Measurements from ENCODE around the gene SLC35E4.
"Not testable (repeated sequence)": the region's sequence is repeated elsewhere in the genome, so short reads cannot be mapped to it uniquely, and the experiment has no call there.

Gene SLC35E4

DNA sequence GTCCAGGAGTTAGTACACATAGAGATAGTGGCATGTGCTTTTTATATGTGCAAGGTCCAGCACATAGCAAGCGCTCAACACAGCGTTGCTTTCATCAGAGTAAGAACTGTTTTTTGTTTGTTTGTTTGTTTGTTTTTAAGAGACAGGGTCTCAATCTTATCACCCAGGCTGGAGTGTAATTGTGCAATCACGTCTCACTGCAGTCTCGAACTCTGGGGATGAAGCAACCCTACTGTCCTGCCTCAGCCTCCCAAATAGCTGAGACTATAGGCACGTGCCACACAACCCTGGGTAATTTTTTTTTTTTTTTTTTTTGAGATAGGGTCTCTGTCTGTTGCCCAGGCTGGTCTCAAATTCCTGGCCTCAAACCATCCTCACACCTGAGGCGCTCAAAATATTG lies 17.8 kb upstream of the SLC35E4 start:
- no peak for TF ChIP-seq JUND (IDR thresholded peaks at IDR 0.05; ENCODE audit: low read depth)
- in situ Hi-C loops (cut with HindIII; ENCODE audit: low pct_unique_long_range_greater_than_20kb, low sequenced_read_pairs), result no loop called here
- DNase-seq (ENCODE audit: low read depth in 1 of 2, low spot score in 1 of 2), result no peak

DNA sequence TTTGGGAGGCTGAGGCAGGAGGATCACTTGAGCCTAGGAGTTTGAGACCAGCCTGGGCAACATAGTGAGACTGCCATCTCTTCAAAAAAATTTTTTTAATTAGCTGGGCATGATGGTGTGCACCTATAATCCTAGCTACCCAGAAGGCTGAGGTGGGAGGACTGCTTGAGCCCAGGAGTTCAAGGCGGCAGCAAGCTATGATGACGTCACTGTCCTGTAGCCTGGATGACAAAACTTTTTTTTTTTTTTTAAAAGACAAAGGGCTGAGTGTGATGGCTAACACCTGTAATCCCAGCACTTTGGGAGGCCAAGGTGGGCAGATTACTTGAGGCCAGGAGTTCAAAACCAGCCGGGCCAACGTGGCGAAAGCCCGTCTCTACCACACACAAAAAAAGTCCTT lies 15.7 kb upstream of the SLC35E4 start:
- not testable (repeated sequence) for DNase-seq (ENCODE audit: low read depth in 1 of 2, low spot score in 1 of 2)

DNA sequence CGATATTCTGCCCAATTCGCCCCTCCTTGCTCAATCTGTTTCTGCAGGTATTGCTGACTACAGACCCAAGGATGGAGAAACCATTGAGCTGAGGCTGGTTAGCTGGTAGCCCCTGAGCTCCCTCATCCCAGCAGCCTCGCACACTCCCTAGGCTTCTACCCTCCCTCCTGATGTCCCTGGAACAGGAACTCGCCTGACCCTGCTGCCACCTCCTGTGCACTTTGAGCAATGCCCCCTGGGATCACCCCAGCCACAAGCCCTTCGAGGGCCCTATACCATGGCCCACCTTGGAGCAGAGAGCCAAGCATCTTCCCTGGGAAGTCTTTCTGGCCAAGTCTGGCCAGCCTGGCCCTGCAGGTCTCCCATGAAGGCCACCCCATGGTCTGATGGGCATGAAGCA lies 9.2 kb upstream of the SLC35E4 start:
- in situ Hi-C loops (cut with HindIII; ENCODE audit: low pct_unique_long_range_greater_than_20kb, low sequenced_read_pairs), result no loop called here
- no peak for DNase-seq (ENCODE audit: low read depth in 1 of 2, low spot score in 1 of 2)
- no peak for TF ChIP-seq JUND (IDR thresholded peaks at IDR 0.05; ENCODE audit: low read depth)

More for the DNA sequence above, 15.7 kb upstream of the SLC35E4 start:
- in situ Hi-C loops (cut with HindIII; ENCODE audit: low pct_unique_long_range_greater_than_20kb, low sequenced_read_pairs), result not testable (repeated sequence)

DNA sequence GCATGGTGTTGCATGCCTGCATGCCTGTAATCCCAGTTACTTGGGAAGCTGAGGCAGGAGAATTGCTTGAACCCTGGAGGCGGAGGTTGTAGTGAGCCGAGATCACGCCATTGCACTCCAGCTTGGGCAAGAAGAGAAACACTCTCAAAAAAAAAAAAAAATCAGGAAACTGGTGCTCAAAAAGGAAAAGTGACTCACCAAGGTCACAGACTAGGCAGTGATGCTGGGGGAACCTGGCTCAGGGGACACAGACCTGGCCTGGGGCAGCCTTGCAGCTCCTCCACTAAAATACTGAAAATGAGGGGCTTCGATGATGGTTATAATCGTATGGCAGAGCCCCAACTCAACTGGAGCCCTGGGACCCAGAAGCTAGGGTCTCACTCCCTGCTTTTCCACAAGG lies 8.1 kb upstream of the SLC35E4 start:
- in situ Hi-C loops (cut with HindIII; ENCODE audit: low pct_unique_long_range_greater_than_20kb, low sequenced_read_pairs), result no loop called here
- TF ChIP-seq JUND (IDR thresholded peaks at IDR 0.05; ENCODE audit: low read depth), result no peak
- no peak for DNase-seq (ENCODE audit: low read depth in 1 of 2, low spot score in 1 of 2)

DNA sequence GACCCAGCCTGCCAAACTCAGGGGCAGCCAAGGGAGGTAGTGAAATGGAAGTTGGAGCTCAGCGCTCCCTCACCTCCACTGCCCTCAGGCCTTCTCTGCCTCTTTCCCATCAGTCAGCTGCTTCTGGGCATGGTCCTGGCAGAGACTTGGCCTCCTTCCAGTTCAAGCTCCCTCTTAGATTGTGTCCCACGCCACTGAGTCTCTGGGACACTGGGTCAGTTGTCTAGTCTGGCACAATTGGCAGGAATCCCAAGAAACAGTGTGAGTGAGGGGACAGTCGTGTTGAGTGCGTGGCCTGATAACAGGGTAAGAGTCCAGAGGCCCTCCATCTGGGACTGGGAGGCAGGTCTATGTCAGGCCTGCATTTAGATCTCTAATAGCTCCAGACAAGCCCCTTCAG lies 7.1 kb upstream of the SLC35E4 start:
- DNase-seq (ENCODE audit: low read depth in 1 of 2, low spot score in 1 of 2), result no peak
- in situ Hi-C loops (cut with HindIII; ENCODE audit: low pct_unique_long_range_greater_than_20kb, low sequenced_read_pairs), result no loop called here
- TF ChIP-seq JUND (IDR thresholded peaks at IDR 0.05; ENCODE audit: low read depth), result no peak

DNA sequence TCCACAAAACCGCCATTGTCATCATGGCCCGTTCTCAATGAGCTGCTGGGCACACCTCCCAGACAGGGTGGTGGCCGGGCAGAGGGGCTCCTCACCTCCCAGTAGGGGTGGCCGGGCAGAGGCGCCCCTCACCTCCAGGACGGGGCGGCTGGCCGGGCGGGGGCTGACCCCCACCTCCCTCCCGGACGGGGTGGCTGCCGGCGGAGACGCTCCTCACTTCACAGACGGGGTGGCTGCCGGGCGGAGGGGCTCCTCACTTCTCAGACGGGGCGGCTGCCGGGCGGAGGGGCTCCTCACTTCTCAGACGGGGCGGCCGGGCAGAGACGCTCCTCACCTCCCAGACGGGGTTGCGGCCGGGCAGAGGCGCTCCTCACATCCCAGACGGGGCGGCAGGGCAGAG lies 4.1 kb upstream of the SLC35E4 start:
- in situ Hi-C loops (cut with HindIII; ENCODE audit: low pct_unique_long_range_greater_than_20kb, low sequenced_read_pairs), result not testable (repeated sequence)

DNA sequence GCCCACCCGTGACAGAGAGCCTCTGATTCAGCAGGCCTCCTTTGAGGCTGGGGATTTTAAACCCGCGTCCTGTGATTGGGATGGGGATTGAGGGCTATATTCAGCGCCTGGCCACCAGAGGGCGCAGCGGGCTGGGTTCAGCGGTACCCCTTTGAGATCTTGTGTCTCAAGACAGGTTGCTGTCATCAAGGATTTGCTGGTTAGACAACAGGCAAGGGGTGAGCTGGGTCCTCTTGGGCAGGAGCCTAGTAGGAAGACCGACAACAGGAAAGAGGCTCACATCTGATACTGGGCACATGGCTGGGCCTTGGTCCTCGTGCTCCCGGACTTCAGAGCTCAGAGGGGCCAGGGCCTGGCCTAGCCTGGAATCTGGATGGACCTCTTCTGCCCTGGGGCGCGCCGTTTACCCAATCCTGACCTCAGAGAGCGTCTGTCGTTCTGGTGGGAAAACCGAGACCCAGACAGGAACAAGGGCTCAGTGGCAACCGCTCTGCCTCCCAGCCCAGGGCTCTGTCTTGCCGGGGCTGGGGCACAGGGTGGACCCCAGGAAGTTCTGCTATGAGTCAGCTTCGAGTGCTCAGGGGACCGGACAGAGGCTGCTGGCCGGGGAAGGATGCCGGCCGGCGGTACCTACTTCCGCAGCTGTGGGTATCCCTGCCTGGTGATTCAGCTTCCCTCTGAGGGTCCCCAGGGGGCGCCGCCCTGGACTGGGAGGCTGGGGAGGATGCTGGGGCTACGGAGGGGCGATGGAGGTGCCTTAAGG lies 929 bp upstream of the SLC35E4 start:
- peak; percentile 82 to 88 for DNase-seq (ENCODE audit: low read depth in 1 of 2, low spot score in 1 of 2)
- in situ Hi-C loops (cut with HindIII; ENCODE audit: low pct_unique_long_range_greater_than_20kb, low sequenced_read_pairs), result no loop called here
- TF ChIP-seq JUND (IDR thresholded peaks at IDR 0.05; ENCODE audit: low read depth), result no peak

More for the DNA sequence above, 4.1 kb upstream of the SLC35E4 start:
- not testable (repeated sequence) for DNase-seq (ENCODE audit: low read depth in 1 of 2, low spot score in 1 of 2)

DNA sequence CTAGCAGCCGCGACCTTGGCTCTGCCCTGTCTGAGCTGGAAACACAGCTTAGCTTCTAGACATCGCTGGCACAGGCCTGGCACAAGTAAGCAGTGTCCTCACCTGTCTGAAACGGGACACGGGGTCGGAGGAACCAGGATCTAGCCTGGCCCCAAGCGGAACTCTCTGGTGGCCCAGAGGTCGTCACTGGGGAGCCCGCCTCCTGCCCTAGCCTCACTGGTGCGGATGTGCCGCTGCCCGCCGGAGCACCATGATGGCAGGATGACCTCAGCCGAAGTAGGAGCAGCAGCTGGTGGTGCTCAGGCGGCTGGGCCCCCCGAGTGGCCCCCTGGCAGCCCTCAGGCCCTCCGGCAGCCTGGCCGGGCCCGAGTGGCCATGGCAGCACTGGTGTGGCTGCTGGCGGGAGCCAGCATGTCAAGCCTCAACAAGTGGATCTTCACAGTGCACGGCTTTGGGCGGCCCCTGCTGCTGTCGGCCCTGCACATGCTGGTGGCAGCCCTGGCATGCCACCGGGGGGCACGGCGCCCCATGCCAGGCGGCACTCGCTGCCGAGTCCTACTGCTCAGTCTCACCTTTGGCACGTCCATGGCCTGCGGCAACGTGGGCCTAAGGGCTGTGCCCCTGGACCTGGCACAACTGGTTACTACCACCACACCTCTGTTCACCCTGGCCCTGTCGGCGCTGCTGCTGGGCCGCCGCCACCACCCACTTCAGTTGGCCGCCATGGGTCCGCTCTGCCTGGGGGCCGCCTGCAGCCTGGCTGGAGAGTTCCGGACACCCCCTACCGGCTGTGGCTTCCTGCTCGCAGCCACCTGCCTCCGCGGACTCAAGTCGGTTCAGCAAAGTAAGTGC lies 871 bp downstream of the SLC35E4 start:
- no peak for TF ChIP-seq JUND (IDR thresholded peaks at IDR 0.05; ENCODE audit: low read depth)
- in situ Hi-C loops (cut with HindIII; ENCODE audit: low pct_unique_long_range_greater_than_20kb, low sequenced_read_pairs), result no loop called here
- DNase-seq (ENCODE audit: low read depth in 1 of 2, low spot score in 1 of 2), result peak in 1 of 2 experiments; percentile 36

DNA sequence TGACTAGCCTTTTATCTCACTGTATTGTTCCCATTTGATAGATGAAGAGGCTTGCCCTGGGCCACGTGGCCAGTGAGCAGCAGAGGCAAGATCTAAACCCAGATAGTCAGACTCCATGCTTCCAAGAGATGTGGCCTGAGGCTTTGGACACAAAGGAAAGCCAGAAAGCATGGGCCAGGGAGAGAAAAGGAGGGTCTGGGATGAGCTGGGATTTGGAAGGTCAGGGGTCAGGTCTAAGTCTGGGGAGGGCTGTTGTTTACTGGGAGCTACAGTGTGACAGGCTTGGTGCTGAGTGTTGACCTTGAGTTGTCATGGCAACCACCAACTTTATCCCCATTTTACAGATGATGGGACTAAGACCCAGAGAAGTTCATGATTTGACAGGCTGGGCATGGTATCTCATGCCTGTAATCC lies 2.1 kb downstream of the SLC35E4 start:
- in situ Hi-C loops (cut with HindIII; ENCODE audit: low pct_unique_long_range_greater_than_20kb, low sequenced_read_pairs), result no loop called here
- no peak for TF ChIP-seq JUND (IDR thresholded peaks at IDR 0.05; ENCODE audit: low read depth)
- DNase-seq (ENCODE audit: low read depth in 1 of 2, low spot score in 1 of 2), result no peak

DNA sequence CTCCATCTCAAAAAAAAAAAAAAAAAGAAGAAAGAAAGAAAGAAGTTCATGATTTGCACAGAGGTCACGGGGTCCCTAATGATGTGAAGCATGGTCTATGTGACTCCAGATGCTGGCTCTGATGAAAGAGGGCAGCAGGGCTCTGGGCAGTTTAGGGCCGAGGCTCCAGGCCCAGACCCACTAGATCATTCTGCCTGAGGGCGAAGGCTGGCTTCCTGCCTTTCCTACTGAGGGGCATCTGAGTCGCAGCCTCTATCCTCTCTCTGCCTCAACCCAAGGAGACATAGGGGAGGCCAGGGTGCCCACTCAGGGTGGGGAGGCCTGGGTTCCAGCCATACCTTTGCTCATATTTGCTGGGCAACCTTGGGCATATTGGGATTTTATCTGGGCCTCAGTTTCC lies 4.8 kb downstream of the SLC35E4 start:
- in situ Hi-C loops (cut with HindIII; ENCODE audit: low pct_unique_long_range_greater_than_20kb, low sequenced_read_pairs), result no loop called here
- TF ChIP-seq JUND (IDR thresholded peaks at IDR 0.05; ENCODE audit: low read depth), result no peak
- DNase-seq (ENCODE audit: low read depth in 1 of 2, low spot score in 1 of 2), result no peak

DNA sequence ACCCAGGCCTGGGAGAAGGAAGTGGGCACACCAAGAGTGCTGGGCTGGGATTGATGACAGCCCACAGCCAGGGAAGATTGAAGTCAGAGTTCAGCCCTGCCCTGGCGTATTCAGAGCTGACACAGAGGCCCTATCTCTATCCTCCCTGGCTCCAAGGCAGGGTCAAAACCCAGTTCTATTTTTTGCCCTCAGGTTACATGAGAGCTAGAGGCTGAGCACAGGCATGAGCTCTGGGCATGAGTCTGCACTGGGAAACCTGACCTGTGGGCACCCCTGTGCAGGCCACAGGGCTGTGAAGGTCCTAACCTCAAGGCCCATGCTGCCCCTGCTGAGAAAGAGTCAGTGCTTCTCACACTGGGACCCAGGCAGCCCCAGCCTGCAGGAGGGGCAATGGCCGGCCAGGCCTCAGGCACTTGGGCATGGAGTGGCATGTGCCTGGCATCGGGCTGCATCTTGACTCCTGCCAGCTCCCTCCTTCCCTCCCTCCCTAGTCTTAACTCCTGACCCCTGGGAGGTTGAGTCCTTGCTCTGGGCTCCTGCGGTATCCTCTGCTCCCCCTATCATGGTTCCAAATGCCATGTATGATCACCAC lies 5.4 kb downstream of the SLC35E4 start:
- DNase-seq (ENCODE audit: low read depth in 1 of 2, low spot score in 1 of 2), result no peak
- in situ Hi-C loops (cut with HindIII; ENCODE audit: low pct_unique_long_range_greater_than_20kb, low sequenced_read_pairs), result no loop called here
- no peak for TF ChIP-seq JUND (IDR thresholded peaks at IDR 0.05; ENCODE audit: low read depth)

DNA sequence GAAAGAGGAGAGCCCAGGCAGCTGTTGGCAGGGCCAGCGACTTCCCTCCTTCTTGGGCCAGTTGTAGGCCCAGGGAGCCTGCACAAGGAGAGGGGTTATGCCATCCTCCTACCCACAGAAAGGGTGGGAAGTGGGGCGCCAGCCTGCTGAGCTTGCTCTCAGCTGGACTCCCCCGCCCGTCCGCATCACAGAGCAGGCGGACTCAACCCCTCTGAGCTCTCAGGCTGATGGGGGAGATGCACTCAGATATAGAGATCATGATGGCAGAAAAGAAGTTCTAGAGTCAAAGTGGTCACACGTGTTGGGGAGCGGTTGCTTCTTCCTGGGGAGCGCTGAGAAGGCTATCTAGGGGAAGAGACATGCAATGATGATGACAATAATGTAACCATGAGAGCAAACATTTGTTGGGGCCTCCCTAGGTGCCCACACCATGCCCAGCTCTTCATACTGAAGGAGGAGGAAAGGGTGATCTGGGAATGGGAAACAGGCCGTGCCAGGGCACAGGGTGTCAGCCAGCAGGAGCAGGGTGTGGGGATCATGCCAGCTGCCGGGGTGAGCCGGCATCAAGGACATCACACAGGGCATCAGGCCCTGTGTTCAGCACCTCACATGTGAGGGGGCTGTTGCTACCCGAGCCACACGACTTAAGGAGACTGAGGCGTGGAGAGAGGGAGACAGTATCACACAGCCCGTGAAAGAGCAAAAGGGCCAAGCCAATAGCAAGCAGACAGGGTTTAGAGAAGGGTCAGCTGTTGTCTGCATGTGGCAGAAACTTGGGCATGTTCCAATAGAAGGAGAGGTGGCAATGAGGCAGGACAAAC lies 7.7 kb downstream of the SLC35E4 start:
- DNase-seq (ENCODE audit: low read depth in 1 of 2, low spot score in 1 of 2), result no peak
- no peak for TF ChIP-seq JUND (IDR thresholded peaks at IDR 0.05; ENCODE audit: low read depth)
- in situ Hi-C loops (cut with HindIII; ENCODE audit: low pct_unique_long_range_greater_than_20kb, low sequenced_read_pairs), result no loop called here
